Astrocyte of the spinal cord (primary cell): ENCODE measurements around the gene PGS1.

ENCODE experiments used
- DNase-seq: peaks from one replicate; pipeline ENCODE4 v3.0.0; 2011; ENCODE audit warnings: low read depth, low spot score
- H3K4me3 ChIP-seq: 2 replicates; pipeline ENCODE4 v1.5.1; 2011; ENCODE audit warnings: low read depth, mild to moderate bottlenecking, low read length, moderate library complexity
- CTCF ChIP-seq: IDR thresholded peaks from 2 replicates; pipeline ENCODE4 v1.5.1; 2012; ENCODE audit warnings: low read depth, mild to moderate bottlenecking, low read length, inconsistent platforms
- in situ Hi-C: cut with HindIII; loops from 2 replicates; pipeline ENCODE4 v1.10.0; 2017; ENCODE audit warnings: low sequenced_read_pairs

The PGS1 gene

GRCh38 chr17:78426293-78426879, 47.9 kb downstream of the PGS1 start:
- TF ChIP-seq CTCF = no peak
- no peak overlapping the region for H3K4me3 ChIP-seq
- in situ Hi-C loops = no loop called here
- DNase-seq = no peak

- TF ChIP-seq CTCF = no peak
- in situ Hi-C loops = no loop called here
- H3K4me3 ChIP-seq = no peak overlapping the region
- DNase-seq = no peak
These were observed 48.7 kb downstream of the PGS1 start for GRCh38 chr17:78427140-78427539.

GRCh38 chr17:78428025-78428575, 49.7 kb downstream of the PGS1 start:
- H3K4me3 ChIP-seq = no peak overlapping the region
- in situ Hi-C loops = no loop called here
- no peak for TF ChIP-seq CTCF
- DNase-seq = no peak

- no peak overlapping the region for H3K4me3 ChIP-seq
- no peak for TF ChIP-seq CTCF
- DNase-seq = no peak
- in situ Hi-C loops = no loop called here
These were observed 50.6 kb downstream of the PGS1 start for GRCh38 chr17:78428836-78429617.

- DNase-seq = no peak
- no peak for TF ChIP-seq CTCF
- no peak overlapping the region for H3K4me3 ChIP-seq
- in situ Hi-C loops = no loop called here
These were observed 51.2 kb downstream of the PGS1 start for GRCh38 chr17:78429618-78429995.

- in situ Hi-C loops = no loop called here
- DNase-seq = peak; percentile 71
- no peak overlapping the region for H3K4me3 ChIP-seq
- no peak for TF ChIP-seq CTCF
These were observed 52.6 kb downstream of the PGS1 start for GRCh38 chr17:78430892-78431691.
